ENCODE measurements around the gene CSTB. TPM values are rescaled to one million over a fixed set of nuclear protein-coding genes. Genes with fewer than 3 reads are reported as not detected.

CSTB gene
- total and polyA plus RNA-seq, 4 donors = 33.2 to 263 (median 181) TPM

DNA sequence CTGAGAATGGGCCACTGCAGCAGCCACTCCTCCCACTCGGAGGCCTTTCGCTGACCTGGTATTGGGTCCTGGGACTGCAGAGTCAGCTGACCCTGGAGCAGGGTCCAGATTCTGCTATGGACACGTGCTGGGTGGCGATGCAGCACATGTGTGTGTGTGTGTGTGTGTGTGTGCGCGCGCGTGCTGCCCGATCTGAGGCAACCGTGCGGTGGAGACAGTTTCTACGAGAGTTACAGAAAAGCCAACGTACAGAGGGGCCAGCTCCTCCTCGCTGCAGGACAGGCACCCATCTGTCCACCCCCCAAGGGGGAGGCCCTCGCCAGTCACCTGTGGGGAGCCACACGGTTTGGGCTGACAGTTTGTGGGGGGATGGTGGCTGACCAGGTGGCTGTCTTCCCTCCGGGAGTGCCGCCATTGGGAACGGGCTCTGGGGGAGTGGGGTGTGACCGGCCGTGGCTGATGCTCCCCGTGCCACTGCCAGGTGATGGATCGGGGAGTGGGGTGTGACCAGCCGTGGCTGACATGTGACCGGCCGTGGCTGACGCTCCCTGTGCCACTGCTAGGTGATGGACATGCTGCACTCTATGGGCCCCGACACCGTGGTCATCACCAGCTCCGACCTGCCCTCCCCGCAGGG is 24.0 kb downstream of the CSTB start:
- TF ChIP-seq, protein P1, sequence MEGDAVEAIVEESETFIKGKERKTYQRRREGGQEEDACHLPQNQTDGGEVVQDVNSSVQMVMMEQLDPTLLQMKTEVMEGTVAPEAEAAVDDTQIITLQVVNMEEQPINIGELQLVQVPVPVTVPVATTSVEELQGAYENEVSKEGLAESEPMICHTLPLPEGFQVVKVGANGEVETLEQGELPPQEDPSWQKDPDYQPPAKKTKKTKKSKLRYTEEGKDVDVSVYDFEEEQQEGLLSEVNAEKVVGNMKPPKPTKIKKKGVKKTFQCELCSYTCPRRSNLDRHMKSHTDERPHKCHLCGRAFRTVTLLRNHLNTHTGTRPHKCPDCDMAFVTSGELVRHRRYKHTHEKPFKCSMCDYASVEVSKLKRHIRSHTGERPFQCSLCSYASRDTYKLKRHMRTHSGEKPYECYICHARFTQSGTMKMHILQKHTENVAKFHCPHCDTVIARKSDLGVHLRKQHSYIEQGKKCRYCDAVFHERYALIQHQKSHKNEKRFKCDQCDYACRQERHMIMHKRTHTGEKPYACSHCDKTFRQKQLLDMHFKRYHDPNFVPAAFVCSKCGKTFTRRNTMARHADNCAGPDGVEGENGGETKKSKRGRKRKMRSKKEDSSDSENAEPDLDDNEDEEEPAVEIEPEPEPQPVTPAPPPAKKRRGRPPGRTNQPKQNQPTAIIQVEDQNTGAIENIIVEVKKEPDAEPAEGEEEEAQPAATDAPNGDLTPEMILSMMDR (IDR thresholded peaks at IDR 0.05; ENCODE audit: control extremely low read depth, extremely low read depth) = no peak
- WGBS, 2 donors = 94 to 96% methylated on average over 31 of the region's 31 CpGs
- Histone ChIP-seq H3K9ac (ENCODE audit: insufficient read depth in 1 of 2, low read length in 2 of 2) (no peak overlapping the region), H3K9me3 (ENCODE audit: control insufficient read depth in 4 of 4, insufficient read depth in 3 of 4, low read length in 3 of 4) (no peaks in the 10 kb centered on the region), H3K36me3 (ENCODE audit: control insufficient read depth in 4 of 4, insufficient read depth in 4 of 4, low read length in 4 of 4) (peaks cover 0 to 87% (median 14%) of the 10 kb centered on the region in 4 donors), H3K4me1 (ENCODE audit: control insufficient read depth in 5 of 5, insufficient read depth in 5 of 5, low read length in 5 of 5) (no peaks in the 10 kb centered on the region), H3K27me3 (ENCODE audit: control insufficient read depth in 3 of 3, insufficient read depth in 3 of 3, low read length in 2 of 3) (no peaks in the 10 kb centered on the region), H3K4me3 (no peak overlapping the region), H3K27ac (ENCODE audit: low read depth in 1 of 2, low read length in 1 of 2) (no peak overlapping the region)
- no peak for DNase-seq
- ATAC-seq (ENCODE audit: insufficient read depth, low FRiP score) = no peak

DNA sequence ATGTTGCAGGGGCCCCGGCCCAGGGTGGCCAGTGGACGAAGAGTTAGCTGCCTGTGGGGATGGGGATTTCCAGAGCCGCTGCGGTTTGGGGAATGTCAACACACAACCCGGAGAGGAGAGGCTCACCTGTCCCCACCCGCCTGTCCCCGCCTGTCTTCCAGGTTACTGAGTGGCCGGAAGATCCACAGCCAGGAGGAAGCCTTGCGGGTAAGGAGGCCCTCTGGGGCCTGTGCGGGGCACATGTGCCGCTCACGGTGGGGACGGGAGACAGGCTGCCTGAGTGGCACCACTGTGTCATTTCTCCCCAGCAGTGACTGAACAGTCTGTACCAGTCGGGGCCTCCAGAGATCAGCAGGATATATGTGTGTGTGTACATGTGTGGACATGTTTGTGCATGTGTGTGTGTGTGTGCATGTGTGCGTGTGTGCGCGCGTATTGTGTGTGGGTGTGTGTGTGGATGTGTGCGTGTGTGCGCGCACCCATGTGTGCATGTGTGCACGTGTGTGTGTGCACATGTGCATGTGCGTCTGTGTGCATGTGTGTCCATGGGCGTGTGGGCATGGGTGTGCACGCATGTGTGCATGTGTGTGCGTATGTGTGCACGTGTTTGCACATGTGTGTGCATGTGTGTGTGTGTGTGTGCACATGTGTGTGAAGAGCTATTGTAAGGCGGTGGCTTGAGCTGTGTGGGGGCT is 25.6 kb downstream of the CSTB start:
- ATAC-seq (ENCODE audit: insufficient read depth, low FRiP score) = no peak

DNA sequence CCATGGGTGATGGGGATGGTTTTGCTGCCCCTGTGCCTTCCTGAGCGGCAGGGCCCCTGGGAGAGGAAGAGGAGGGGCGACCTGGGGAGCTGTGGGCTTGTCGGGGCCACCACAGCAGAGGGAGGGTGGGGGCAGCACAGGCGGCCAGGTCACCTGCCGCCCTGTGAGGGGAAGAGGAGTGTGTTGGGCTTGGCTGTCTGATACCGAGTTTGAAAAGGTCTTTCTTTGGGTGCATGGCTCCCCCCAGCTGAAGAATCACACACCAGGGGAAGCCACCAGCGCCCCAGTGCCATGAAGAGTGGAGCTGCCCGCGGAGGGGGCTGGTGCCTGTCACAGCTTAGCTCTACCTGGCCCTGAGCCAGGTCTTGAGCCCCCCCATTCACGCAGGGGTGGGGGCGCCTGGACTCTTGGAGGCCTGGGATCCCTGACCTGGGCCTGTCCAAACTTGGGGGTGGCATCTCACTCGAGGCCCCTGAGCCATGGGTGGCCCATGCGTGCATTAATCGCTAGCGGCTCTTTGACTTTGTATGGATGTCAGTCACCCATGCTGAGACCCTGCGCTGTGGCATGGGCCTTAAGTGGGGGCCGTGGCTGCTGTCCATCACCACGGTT is 26.4 kb downstream of the CSTB start:
- WGBS, 2 donors = 78 to 86% methylated on average over 17 to 18 of the region's 18 CpGs
- no peak overlapping the region for H3K27ac ChIP-seq (ENCODE audit: low read depth in 1 of 2, low read length in 1 of 2)
- no peak overlapping the region for H3K4me3 ChIP-seq
- TF ChIP-seq, protein P1 (IDR thresholded peaks at IDR 0.05; ENCODE audit: control extremely low read depth, extremely low read depth) = no peak
- DNase-seq (no peak), ATAC-seq (ENCODE audit: insufficient read depth, low FRiP score) (no peak)
- no peaks in the 10 kb centered on the region for H3K27me3 ChIP-seq (ENCODE audit: control insufficient read depth in 3 of 3, insufficient read depth in 3 of 3, low read length in 2 of 3)
- H3K9me3 ChIP-seq (ENCODE audit: control insufficient read depth in 4 of 4, insufficient read depth in 3 of 4, low read length in 3 of 4) = no peaks in the 10 kb centered on the region
- H3K9ac ChIP-seq (ENCODE audit: insufficient read depth in 1 of 2, low read length in 2 of 2) = no peak overlapping the region
- H3K36me3 ChIP-seq (ENCODE audit: control insufficient read depth in 4 of 4, insufficient read depth in 4 of 4, low read length in 4 of 4) = peaks cover 0 to 82% (median 9%) of the 10 kb centered on the region in 4 donors
- no peaks in the 10 kb centered on the region for H3K4me1 ChIP-seq (ENCODE audit: control insufficient read depth in 5 of 5, insufficient read depth in 5 of 5, low read length in 5 of 5)

More for the DNA sequence above, 25.6 kb downstream of the CSTB start:
- no peaks in the 10 kb centered on the region for H3K4me1 ChIP-seq (ENCODE audit: control insufficient read depth in 5 of 5, insufficient read depth in 5 of 5, low read length in 5 of 5)
- no peaks in the 10 kb centered on the region for H3K9me3 ChIP-seq (ENCODE audit: control insufficient read depth in 4 of 4, insufficient read depth in 3 of 4, low read length in 3 of 4)
- no peak overlapping the region for H3K4me3 ChIP-seq
- TF ChIP-seq, protein P1 (IDR thresholded peaks at IDR 0.05; ENCODE audit: control extremely low read depth, extremely low read depth) = no peak
- H3K9ac ChIP-seq (ENCODE audit: insufficient read depth in 1 of 2, low read length in 2 of 2) = no peak overlapping the region
- no peak overlapping the region for H3K27ac ChIP-seq (ENCODE audit: low read depth in 1 of 2, low read length in 1 of 2)
- H3K36me3 ChIP-seq (ENCODE audit: control insufficient read depth in 4 of 4, insufficient read depth in 4 of 4, low read length in 4 of 4) = peaks cover 0 to 81% (median 12%) of the 10 kb centered on the region in 4 donors
- no peak for DNase-seq
- WGBS, 2 donors = 89 to 92% methylated on average over 28 of the region's 28 CpGs
- no peaks in the 10 kb centered on the region for H3K27me3 ChIP-seq (ENCODE audit: control insufficient read depth in 3 of 3, insufficient read depth in 3 of 3, low read length in 2 of 3)
